T-helper 2 cell treated with Interferon-gamma antibody and Interleukin-4, amounts not matched to agents 100 ng/mL and 5 ng/mL, for 36 hours (primary cell): ENCODE measurements around the gene CYP17A1. TPM values are rescaled to one million over a fixed set of nuclear protein-coding genes. Genes with fewer than 3 reads are reported as not detected.
"Not testable (repeated sequence)": the region's sequence is repeated elsewhere in the genome, so short reads cannot be mapped to it uniquely, and the experiment has no call there.

Experiments
- intact Hi-C: fragments of 100-400 bp; cut with micrococcal nuclease; formaldehyde crosslinking; loops from one replicate; pipeline ENCODE4 v1.15.1; 2023
- total RNA-seq: library from RNA; stranded (reverse); gene quantifications from 2 replicates; pipeline ENCODE4 v1.2.3, GENCODE V29; 2022

CYP17A1 gene
- total RNA-seq, 1 donor from 2014 or later, result not detected

- intact Hi-C loops, result loop anchor here (1.0 to 5.0 kb wide), 4 partner anchors 66 to 497 kb away; no protein-coding TSS in a partner anchor
Observed at GRCh38 chr10:102835007-102835482, 2.2 kb downstream of the CYP17A1 start.

- intact Hi-C loops, result no loop called here
Observed at GRCh38 chr10:102834143-102834542, 3.1 kb downstream of the CYP17A1 start.

GRCh38 chr10:102832987-102833386 is 4.2 kb downstream of the CYP17A1 start:
- intact Hi-C loops, result no loop called here

GRCh38 chr10:102832248-102832647 is 5.0 kb downstream of the CYP17A1 start:
- intact Hi-C loops, result no loop called here

- intact Hi-C loops, result no loop called here
Observed at GRCh38 chr10:102831322-102832071, 5.7 kb downstream of the CYP17A1 start.

- intact Hi-C loops, result no loop called here
Observed at GRCh38 chr10:102827597-102827975, 9.6 kb downstream of the CYP17A1 start.

- intact Hi-C loops, result no loop called here
Observed at GRCh38 chr10:102826148-102826796, 10.9 kb downstream of the CYP17A1 start.

GRCh38 chr10:102824664-102825063 is 12.5 kb downstream of the CYP17A1 start:
- intact Hi-C loops, result no loop called here

- intact Hi-C loops, result no loop called here
Observed at GRCh38 chr10:102822222-102822621, 15.0 kb downstream of the CYP17A1 start.

- intact Hi-C loops, result not testable (repeated sequence)
Observed at GRCh38 chr10:102820008-102820407, 17.2 kb downstream of the CYP17A1 start.

- intact Hi-C loops, result no loop called here
Observed at GRCh38 chr10:102819054-102819453, 18.2 kb downstream of the CYP17A1 start.

GRCh38 chr10:102817175-102817574 is 20.0 kb downstream of the CYP17A1 start:
- intact Hi-C loops, result no loop called here

- intact Hi-C loops, result no loop called here
Observed at GRCh38 chr10:102815790-102816549, 21.2 kb downstream of the CYP17A1 start.

- intact Hi-C loops, result no loop called here
Observed at GRCh38 chr10:102814873-102815661, 22.1 kb downstream of the CYP17A1 start.

GRCh38 chr10:102814453-102814871 is 22.8 kb downstream of the CYP17A1 start:
- intact Hi-C loops, result no loop called here

GRCh38 chr10:102813734-102814452 is 23.3 kb downstream of the CYP17A1 start:
- intact Hi-C loops, result no loop called here

GRCh38 chr10:102813017-102813541 is 24.1 kb downstream of the CYP17A1 start:
- intact Hi-C loops, result no loop called here

GRCh38 chr10:102812231-102812876 is 24.9 kb downstream of the CYP17A1 start:
- intact Hi-C loops, result no loop called here

- intact Hi-C loops, result no loop called here
Observed at GRCh38 chr10:102811346-102811745, 25.9 kb downstream of the CYP17A1 start.

- intact Hi-C loops, result no loop called here
Observed at GRCh38 chr10:102808380-102808779, 28.8 kb downstream of the CYP17A1 start.
